Activated T-helper 9 cell treated with anti-CD3 and anti-CD28 coated beads, Interleukin-2, amount 50 U/mL, for 16 hours (primary cell): ENCODE measurements around the gene BNC1.

Experiments used
- DNase-seq: peaks from one replicate; pipeline ENCODE4 v3.0.0-alpha.2; 2020; ENCODE audit warnings: low read depth

The BNC1 gene, protein sequence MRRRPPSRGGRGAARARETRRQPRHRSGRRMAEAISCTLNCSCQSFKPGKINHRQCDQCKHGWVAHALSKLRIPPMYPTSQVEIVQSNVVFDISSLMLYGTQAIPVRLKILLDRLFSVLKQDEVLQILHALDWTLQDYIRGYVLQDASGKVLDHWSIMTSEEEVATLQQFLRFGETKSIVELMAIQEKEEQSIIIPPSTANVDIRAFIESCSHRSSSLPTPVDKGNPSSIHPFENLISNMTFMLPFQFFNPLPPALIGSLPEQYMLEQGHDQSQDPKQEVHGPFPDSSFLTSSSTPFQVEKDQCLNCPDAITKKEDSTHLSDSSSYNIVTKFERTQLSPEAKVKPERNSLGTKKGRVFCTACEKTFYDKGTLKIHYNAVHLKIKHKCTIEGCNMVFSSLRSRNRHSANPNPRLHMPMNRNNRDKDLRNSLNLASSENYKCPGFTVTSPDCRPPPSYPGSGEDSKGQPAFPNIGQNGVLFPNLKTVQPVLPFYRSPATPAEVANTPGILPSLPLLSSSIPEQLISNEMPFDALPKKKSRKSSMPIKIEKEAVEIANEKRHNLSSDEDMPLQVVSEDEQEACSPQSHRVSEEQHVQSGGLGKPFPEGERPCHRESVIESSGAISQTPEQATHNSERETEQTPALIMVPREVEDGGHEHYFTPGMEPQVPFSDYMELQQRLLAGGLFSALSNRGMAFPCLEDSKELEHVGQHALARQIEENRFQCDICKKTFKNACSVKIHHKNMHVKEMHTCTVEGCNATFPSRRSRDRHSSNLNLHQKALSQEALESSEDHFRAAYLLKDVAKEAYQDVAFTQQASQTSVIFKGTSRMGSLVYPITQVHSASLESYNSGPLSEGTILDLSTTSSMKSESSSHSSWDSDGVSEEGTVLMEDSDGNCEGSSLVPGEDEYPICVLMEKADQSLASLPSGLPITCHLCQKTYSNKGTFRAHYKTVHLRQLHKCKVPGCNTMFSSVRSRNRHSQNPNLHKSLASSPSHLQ

DNA sequence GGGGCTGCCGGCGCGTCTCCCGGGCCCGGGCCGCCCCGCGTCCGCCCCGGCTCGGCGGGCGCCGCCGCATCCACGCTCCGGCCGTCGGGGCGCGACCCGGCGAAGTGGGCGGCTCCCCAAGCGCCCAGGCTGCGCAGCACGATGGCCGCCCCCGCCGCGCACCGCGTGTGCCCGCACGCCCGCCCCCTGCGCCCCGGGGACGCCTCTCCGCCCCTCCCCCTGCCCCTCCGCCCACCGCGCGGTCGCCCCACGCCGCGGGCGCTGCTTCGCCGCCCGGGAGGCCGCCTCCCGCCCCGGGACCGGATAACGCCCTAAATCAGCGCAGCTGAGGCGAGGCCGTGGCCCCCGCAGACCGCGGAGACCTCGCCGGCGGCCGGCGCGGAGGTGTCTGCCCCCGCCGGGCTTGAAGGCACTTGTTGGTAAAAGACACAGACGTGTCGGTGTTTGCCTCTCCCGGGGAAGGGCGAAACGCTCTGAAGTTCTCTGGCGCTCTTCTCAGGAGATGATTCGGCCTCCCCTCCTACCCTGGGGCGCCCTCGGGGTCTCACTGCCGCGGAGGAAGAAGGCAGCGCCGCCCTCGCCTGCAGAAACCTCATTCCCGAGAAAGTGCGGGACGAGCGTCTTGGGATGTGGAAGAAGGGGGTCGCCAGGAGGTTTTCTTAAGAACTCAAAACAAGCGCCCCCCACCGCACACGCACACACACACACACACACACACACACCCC lies at the start of gene BNC1:
Gene BNC1, minus strand, starts transcription at position 106 of the 725 bp plus-strand sequence. Its CDS starts 36 bp downstream, at position 70.
- DNase-seq: no peak

DNA sequence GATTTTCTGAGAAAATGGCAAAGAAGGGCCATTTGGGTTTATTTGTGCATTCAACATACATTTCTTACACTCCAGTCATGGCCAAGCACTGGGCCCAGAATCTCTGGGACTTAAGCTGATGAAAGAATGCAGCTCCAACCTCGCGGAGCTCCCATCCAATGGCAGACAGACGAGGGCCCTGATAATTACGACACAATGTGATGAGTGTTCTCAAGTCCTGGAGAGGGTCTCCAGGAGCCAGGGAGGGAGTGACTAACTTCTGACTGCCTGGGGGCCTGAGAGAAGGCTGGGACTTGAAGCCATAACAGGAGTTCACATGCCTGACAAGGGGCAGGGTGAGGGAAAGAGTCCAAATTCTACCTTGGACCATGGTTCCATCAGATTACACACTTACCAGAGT lies 42.6 kb upstream of the BNC1 start:
- no peak for DNase-seq

DNA sequence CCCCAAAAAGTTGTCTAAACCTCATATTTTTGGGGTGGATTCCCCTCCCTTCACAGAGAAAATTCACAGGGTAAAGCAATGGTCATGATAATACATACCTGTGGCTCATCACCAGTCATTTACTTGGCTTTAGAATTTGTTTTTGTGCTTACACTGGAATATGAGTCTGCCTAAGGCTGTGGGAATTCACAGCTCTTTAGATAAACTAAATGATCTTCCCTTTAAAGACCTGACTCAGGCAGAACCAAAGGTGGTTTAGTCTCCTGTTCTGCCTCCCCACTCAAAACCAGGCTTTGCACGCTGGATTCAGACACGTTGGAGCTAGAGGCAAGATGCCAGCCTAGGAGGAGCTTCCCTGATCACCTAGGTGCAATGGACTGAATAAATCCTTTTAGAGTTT lies 40.3 kb upstream of the BNC1 start:
- DNase-seq: no peak

DNA sequence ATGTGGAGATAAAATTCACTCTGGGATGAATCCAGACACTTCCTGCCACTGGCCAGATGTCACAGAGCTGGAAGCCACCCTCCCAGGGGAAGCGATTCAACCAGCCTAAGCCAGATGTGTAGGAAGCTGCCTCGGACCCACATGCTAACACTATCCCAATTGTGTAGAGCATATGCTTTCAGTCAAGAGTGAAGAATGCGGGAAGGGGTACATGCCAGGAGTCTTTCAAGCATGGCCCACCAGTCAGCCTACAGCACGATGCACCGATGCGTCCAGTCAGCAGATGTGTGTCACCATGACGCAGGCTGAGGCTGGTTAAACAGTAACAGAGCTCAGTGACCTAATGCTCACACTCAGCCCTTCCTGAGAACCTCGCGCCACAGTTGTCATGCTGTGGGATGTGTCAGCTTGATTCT lies 38.8 kb upstream of the BNC1 start:
- no peak for DNase-seq

DNA sequence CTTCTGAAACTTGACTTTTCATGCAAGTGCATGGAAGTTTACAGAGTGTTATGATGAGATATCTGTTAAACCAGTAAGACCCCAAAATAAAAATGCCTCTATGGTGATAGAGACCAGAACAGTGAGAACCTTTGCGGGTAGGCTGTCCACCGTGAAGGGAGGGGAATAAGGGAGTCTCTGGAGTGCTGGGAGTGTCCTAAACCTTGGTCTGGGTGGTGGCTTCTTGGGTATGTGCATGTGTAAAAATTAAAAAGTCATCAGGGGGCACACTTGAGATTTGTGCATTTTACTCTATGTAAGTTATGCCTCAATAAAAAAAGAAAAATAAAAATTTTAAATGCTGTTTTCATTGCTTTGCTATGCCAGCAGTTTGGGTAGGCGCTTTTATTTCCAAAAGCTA lies 38.2 kb upstream of the BNC1 start:
- DNase-seq: no peak

DNA sequence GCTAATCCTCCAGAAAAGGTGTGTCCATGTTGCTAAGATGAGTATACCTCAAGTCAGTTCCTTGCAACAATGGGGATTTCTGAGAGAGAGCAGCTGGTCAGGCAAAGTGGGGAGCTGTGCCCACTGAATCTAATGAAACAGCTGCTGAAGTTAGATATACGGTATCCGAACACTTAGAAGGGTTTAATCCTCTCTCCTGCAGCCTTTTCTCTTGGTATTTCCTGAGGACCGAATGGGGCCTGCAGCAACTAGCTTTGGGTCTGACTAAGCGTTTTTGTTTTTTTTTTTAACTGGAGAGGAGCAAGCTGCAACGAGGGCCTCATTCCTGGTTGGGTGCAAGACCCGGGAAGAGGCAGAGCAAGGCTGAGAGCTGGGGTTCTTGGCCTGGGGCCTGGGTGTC lies 37.6 kb upstream of the BNC1 start:
- DNase-seq: no peak

DNA sequence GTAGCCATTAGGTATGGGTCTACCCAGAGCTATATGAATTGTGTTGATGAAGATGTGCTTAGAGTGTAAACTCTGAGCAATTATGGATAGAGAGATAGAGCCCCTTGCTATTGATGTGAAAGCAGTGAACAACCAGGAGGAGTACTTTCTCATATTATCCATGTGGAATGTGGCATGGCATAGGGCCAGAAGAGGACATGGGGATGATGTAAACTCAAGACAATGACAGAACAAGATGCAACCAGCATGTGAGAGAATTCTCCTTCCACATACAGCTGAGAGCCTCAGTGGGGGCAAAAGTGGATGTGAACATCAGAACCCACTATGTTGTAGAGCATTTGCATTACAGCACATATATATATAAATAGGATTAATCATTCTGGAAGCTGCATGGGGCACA lies 36.4 kb upstream of the BNC1 start:
- DNase-seq: no peak

DNA sequence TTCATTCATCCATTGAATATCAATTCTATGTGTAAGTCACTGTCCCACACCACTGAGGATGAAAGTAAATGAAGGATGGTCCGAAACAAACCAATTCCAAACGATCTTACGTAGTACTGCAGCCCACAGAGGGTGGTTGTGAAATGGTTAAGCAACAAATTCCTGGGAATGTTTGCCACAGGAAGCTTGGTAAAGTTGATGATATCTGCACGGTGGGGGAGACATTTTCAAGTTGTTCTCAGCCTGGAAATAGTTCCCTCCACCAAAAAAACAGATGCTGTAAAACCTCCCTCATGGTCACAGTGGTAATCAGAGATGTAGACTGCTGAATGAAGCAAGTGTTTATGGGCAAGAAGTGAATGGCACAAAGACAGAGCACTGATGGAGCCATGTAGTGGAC lies 35.9 kb upstream of the BNC1 start:
- no peak for DNase-seq

DNA sequence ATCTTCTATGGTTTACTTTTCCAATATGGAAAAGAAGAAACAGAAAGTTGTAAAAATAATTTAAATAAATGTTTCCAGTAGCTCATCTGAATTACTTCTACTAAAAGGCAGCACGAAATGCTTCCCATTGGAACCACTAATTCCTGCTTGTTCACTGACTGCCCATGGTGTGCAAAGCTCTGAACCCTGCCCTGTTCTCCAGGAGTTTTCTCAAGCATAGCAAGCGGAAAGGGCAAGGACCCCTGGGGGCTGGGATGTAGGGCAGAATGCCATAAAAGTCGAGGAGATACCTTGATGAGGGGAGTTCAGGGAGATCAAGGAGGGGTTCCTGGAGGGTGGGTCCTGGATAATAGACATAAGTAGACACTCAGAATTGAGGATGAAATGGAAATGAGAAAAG lies 35.3 kb upstream of the BNC1 start:
- no peak for DNase-seq

DNA sequence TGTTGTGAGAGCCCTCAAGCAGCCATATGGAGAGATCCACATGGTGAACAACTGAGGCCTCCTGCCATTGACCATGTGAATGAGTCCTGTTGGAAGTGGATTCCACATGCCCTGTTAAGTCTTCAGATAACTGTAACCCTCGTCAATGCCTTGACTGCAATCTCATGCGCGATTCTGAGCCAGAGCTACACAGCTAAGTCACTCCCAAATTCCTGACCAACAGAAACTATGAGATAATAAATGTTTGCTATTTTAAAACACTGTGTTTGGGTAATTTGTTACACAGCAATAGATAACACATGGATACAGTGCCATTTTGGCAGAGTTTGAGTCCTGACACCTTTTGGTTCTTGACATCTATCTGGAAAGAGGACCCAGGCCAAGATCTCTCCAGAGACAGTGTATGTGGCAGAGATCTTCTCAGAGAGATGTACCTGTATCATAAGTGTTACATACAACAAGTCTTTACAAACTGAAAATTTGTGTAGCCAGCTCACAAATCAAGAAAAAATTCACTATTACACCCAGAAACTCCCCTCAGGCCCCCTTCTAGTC lies 34.5 kb upstream of the BNC1 start:
- no peak for DNase-seq

DNA sequence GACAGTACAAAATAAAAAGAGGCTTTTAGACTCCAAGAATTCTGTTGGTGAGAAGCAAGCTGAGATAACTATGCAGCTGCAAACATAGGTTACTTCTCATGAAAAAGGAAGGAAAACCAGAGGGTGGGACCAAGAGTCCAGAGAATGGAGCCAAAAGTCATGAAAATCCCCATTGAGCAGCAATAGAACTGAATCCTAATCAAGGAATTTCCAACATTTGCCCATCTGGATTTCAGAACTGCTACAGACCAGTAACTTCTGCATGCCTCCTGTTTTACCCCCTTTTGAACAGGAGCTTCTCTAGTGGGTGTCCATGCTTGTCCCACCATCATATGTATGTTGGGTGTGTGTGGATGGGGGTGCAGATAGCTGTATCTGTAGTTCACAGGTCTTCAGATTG lies 33.6 kb upstream of the BNC1 start:
- no peak for DNase-seq

DNA sequence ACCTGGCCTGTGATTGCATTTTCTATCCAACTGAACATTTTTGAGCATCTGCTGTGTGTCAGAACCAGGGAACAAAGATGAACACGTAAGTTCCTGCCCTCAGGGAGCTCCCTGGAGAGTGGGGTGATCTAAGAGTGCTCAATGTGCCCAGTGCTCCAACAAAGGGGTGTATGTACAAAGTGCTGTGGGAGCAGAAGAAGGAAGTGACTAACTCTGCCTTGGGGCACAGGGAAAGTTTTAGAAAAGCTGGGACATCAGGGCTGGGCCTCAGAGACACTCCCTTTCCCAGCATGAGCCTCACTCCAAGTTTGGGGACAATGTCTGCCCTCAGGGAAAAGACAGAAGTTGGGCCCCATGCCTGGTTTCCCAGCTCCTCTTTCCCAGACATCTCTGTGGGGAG lies 27.6 kb upstream of the BNC1 start:
- DNase-seq: no peak

DNA sequence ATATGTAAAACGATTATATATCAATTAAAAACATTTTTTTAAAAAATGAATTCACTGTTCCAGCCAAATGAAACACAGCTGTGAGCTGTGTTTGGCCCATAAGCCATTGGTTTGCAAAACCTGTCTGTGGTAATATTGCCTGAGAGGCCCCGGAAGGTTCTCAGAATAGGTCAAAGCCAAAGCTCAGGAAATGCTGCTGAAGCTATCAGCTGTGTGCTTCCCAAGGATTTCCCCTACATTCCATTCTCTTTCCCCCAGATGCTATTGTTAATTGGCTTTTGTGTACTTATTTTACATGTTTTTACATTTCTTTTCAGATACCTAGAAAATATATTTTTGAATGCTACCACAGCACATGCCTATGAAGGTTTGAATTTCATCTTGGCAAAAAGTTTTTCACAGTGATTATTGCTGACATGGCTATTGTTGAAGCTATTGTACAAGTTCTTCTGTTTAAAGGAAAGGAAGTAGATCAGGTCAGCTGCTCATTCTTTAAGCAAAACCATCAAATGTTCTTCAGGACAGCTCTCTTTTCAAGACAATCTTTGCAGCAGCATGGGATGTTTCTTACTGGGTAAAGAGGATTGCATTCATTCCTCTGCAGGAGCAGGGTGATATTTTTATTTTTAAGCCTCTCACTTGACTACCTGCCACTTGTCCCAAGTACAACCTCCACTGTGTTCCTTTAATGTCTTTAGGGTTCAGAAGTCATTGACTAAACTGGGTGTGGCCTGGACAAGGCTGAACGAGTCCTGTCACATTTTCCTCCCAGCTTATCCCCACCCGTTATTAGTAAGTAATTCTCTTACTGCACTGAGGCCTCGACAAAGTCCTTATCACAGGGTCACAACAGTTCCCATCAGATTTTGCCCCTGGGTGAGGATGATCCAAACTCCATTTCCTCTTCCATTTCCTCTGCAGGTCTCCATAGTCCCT lies 26.3 kb upstream of the BNC1 start:
- DNase-seq: no peak

DNA sequence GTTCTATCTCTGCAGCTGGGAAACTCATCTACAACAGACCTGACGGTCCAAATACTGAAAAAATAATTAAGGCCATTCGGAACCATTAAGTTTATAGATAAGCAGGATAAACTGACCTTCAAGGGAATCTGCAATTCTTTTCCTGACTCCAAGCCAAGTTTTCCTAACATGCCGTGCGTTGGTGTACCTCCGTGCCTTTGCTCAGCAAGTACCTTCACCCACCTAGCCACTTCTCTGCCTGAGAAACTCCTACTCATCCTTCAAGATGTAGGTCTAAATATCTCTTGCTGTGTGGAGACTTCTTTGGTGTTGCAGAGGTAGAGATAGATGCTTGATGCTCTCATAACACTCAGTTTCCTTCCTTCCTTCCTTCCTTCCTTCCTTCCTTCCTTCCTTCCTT lies 24.2 kb upstream of the BNC1 start:
- DNase-seq: no peak

DNA sequence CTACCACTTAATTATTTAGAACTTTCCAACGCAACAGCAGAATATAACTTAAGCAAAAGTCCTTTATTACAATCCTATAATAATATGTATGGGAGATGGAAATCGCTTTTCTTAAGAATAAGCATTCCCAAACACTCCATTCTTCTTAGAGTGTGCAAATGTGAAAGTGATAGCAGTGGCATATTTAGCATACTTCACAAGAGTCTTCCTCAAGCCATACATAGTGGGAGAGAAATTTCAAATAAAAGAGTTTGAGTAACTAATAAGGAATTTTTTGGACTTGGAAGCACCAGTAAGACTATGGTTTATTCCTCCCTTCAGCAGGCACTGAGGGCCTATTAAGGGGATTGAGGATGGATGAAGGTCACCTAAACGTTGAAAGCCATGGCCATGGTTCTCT lies 22.1 kb upstream of the BNC1 start:
- DNase-seq: no peak

DNA sequence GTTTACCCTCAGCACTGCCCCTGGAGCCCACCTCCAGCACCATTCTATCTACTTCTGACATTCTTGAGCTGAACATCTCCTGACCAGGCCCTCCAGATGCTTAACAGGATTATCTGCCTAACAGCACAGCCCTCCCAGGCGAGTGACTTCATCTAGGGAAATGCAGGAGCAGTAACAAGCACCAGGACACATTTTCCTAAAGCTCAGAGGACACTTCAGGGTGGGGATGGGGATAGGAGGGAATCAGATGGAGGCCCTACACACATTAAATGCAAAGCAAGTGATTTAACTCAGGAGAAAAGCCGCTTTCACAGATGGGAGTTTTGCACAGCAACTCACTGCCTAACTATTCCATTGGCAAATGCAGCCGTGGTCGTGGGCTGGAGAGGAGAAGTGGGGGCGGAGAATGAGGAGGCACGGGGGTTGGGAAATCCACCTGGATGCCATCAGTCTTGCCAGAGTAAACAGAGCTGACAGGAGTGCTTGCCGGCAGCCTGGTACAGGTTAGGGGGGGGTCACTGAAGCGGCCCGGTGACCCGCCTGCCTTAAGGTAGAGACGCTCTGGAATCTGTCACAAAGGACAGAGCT lies 21.3 kb upstream of the BNC1 start:
- no peak for DNase-seq

DNA sequence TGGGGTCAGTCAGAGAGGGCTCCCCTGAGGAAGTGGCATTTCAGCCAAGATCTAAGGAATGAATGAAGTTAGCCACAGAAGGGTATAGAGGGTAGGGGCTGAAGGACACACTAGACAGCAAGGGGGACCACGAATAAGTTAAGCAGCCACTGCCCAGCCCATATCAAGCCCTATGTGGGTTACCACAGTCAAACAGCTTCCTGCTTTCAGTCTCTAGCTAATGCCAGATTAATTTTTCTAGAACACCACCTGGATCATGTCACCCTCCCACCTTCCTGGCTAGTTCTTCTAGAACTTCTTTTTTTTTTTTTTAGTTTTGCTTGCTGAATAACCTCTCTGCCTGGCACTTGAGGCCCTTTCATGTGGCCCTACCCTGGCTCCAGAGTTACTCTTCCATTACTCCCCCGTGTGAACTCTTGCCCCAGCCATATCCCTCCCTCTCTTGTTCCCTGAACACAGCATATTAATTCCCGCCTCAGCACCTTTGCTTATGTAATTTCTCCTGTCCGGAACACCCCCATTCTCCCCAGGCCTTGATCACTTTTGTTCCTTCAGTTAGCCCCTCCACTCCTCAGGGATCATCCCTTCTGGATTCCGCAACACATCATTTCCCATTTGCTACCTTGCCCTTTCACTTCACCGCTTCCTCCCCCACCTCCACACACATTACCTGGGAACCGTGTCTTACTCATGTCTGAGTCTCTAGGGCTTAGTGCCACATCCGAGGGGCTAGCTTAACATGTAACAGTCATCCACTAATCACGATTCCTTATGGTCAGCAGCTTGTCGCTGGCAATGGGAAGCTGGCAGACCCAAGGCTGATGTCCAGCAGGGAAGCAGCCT lies 20.6 kb upstream of the BNC1 start:
- DNase-seq: no peak

DNA sequence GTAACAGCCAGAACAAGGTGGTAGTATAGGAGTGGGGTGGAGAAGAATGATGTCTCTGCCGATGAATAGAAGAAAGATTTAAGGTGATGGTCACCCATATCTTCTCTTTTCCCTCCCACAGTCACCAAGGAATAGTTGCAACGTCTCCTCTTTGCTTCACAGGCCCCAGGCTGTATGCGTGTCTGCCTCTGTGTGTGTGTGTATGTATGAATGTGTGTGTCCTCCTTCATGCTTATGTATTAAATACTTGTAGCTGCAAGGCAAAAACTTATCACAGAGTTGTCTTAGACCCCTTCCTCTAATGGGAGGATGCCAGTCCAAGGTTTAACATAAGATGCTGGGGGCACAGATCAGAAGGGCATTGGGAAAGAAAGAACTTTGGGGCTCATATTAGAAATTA lies 19.1 kb upstream of the BNC1 start:
- DNase-seq: no peak

DNA sequence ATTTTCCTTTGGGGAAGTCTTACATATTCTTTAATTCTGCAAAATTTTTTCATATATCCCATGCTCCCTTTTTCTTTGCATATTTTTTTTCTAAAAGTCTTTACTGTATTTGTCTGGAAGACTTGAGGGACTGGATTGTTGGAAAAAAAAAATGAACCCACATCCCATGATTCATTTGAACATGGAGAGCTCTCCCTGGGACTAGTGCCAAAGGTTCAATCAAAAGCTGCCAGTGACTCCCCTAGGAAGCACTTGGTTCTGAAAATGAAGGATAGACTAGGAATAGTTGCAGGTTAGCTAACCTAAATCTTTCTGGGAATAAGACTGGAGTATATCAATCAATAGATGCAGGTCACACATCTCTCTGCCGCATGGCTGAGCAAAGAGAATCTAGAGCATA lies 16.4 kb upstream of the BNC1 start:
- no peak for DNase-seq

DNA sequence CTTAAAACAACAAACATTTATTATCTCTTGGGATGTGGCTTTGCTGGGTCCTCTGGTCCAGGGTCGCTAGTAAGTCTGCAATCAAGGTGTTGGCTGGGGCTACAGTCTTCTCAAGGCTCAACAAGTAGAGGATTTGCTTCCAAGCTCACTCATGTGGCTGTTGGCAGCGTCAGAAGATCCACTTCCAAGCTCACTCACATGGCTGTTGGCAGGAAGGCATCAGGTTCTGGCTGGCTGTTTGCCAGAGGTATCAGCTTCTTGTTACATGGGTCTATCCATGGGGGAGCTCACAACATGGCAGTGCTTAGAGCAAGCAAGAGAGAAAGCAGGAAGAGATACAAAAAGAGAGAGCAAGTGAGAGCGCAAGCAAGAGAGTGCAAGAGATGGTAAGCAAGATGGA lies 15.0 kb upstream of the BNC1 start:
- DNase-seq: no peak
